ENCODE results near the gene SLAMF1. TPM values are rescaled to one million over a fixed set of nuclear protein-coding genes. Genes with fewer than 3 reads are reported as not detected.

The SLAMF1 gene
- total RNA-seq, 1 donor from 2014 or later = not detected

DNA sequence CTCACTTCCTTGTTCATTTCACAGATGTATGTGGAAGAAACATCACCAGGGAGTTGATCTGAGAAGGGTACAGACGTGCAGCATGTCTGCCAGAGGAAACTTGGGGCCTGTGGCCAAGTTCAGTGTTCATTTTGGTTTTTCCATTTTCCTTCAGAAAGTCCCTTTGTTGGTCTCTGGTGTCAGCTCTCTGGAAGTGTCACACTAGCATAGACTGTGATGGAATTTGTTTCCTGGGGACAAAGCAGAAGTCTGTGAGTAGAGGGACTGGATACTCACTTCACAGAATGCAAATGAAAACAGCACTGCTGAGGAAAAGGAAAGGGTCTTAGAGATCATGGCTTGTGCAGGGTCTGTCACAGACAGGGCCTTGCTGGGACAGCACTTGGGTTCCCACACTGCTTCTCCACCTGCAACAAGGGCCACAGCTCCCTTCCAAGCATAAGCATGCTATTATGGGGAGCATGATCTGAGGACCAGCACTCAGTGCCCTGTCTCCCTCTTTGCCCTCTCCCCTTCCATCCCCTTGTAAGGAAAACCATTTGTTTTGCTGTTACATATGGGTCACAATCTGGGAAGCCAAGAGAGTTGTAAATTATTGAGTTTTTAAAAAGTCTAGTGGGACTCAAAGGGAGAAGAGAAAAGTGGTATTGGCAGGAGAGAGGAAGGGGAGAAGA is 36.1 kb downstream of the SLAMF1 start:
- no peaks in the 10 kb centered on the region for H3K36me3 Mint-ChIP-seq (ENCODE audit: unreplicated experiment)
- H3K27me3 Mint-ChIP-seq (ENCODE audit: unreplicated experiment) = peaks cover 39% of the 10 kb centered on the region
- H3K4me3 Mint-ChIP-seq (ENCODE audit: unreplicated experiment) = no peak overlapping the region
- H3K4me1 Mint-ChIP-seq (ENCODE audit: unreplicated experiment) = no peaks in the 10 kb centered on the region
- DNase-seq (ENCODE audit: extremely low spot score, unreplicated experiment) = no peak
- H3K9me3 Mint-ChIP-seq (ENCODE audit: unreplicated experiment) = no peaks in the 10 kb centered on the region
- no peak overlapping the region for H3K27ac Mint-ChIP-seq (ENCODE audit: unreplicated experiment)
- TF ChIP-seq, protein P1, sequence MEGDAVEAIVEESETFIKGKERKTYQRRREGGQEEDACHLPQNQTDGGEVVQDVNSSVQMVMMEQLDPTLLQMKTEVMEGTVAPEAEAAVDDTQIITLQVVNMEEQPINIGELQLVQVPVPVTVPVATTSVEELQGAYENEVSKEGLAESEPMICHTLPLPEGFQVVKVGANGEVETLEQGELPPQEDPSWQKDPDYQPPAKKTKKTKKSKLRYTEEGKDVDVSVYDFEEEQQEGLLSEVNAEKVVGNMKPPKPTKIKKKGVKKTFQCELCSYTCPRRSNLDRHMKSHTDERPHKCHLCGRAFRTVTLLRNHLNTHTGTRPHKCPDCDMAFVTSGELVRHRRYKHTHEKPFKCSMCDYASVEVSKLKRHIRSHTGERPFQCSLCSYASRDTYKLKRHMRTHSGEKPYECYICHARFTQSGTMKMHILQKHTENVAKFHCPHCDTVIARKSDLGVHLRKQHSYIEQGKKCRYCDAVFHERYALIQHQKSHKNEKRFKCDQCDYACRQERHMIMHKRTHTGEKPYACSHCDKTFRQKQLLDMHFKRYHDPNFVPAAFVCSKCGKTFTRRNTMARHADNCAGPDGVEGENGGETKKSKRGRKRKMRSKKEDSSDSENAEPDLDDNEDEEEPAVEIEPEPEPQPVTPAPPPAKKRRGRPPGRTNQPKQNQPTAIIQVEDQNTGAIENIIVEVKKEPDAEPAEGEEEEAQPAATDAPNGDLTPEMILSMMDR (IDR thresholded peaks at IDR 0.05) = no peak

DNA sequence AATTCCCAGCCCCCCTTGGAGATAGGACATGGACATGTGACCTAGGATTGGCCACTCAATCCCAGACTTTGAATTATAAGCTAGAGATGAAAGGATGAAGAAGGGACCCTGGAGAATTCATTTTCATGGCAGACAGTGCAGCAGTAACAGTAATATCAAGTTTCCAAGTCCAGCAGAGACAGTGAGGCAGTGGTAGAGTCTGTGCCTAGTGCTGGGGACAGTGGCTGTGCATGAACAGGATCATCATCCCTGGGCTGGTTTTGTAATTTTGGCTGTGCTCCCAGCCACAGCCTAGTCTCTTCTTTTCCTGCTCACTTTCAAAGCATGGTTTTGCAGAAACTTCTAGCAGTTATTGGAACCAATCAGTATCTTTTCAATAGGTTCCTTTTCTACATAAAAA is 37.9 kb downstream of the SLAMF1 start:
- Mint-ChIP-seq H3K4me1 (ENCODE audit: unreplicated experiment) (no peaks in the 10 kb centered on the region), H3K9me3 (ENCODE audit: unreplicated experiment) (no peaks in the 10 kb centered on the region), H3K27me3 (ENCODE audit: unreplicated experiment) (peaks cover 38% of the 10 kb centered on the region), H3K27ac (ENCODE audit: unreplicated experiment) (no peak overlapping the region), H3K36me3 (ENCODE audit: unreplicated experiment) (no peaks in the 10 kb centered on the region), H3K4me3 (ENCODE audit: unreplicated experiment) (no peak overlapping the region)
- TF ChIP-seq, protein P1 (IDR thresholded peaks at IDR 0.05) = no peak
- no peak for DNase-seq (ENCODE audit: extremely low spot score, unreplicated experiment)

GRCh38 chr1:160608514-160608913 is 38.3 kb downstream of the SLAMF1 start:
- Mint-ChIP-seq H3K27me3 (ENCODE audit: unreplicated experiment) (peaks cover 35% of the 10 kb centered on the region), H3K4me1 (ENCODE audit: unreplicated experiment) (no peaks in the 10 kb centered on the region), H3K27ac (ENCODE audit: unreplicated experiment) (no peak overlapping the region), H3K9me3 (ENCODE audit: unreplicated experiment) (no peaks in the 10 kb centered on the region), H3K4me3 (ENCODE audit: unreplicated experiment) (no peak overlapping the region), H3K36me3 (ENCODE audit: unreplicated experiment) (no peaks in the 10 kb centered on the region)
- DNase-seq (ENCODE audit: extremely low spot score, unreplicated experiment) = no peak
- TF ChIP-seq, protein P1 (IDR thresholded peaks at IDR 0.05) = no peak

GRCh38 chr1:160608057-160608456 is 38.8 kb downstream of the SLAMF1 start:
- Mint-ChIP-seq H3K36me3 (ENCODE audit: unreplicated experiment) (no peaks in the 10 kb centered on the region), H3K9me3 (ENCODE audit: unreplicated experiment) (no peaks in the 10 kb centered on the region), H3K27ac (ENCODE audit: unreplicated experiment) (no peak overlapping the region), H3K4me1 (ENCODE audit: unreplicated experiment) (no peaks in the 10 kb centered on the region), H3K4me3 (ENCODE audit: unreplicated experiment) (no peak overlapping the region), H3K27me3 (ENCODE audit: unreplicated experiment) (peaks cover 31% of the 10 kb centered on the region)
- TF ChIP-seq, protein P1 (IDR thresholded peaks at IDR 0.05) = no peak
- no peak for DNase-seq (ENCODE audit: extremely low spot score, unreplicated experiment)

DNA sequence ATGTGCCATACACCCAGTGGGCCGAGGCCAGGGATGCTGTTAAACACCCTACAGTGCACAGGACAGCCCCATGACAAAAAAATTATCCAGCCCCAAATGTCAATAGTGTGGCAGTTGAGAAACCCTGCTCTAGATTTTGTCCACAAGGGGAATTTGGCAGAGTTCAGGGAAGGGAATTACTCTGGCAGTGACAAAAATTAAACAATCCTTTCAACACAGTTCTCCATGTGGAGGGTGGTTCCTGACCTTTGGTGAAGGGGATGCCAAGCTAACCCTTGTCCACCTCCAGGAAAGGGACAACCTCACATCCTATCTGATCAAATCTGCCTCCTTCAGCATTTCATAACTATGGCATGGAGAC is 39.2 kb downstream of the SLAMF1 start:
- DNase-seq (ENCODE audit: extremely low spot score, unreplicated experiment) = no peak
- H3K4me1 Mint-ChIP-seq (ENCODE audit: unreplicated experiment) = no peaks in the 10 kb centered on the region
- no peak overlapping the region for H3K27ac Mint-ChIP-seq (ENCODE audit: unreplicated experiment)
- H3K9me3 Mint-ChIP-seq (ENCODE audit: unreplicated experiment) = no peaks in the 10 kb centered on the region
- H3K27me3 Mint-ChIP-seq (ENCODE audit: unreplicated experiment) = peaks cover 28% of the 10 kb centered on the region
- H3K4me3 Mint-ChIP-seq (ENCODE audit: unreplicated experiment) = no peak overlapping the region
- no peaks in the 10 kb centered on the region for H3K36me3 Mint-ChIP-seq (ENCODE audit: unreplicated experiment)
- TF ChIP-seq, protein P1 (IDR thresholded peaks at IDR 0.05) = no peak
